SH-SY5Y (cell line): ENCODE data around the gene TBC1D22A.

ENCODE experiments used
- GATA2 ChIP-seq: IDR thresholded peaks from 2 replicates; pipeline ENCODE4 v1.6.1; 2011; ENCODE audit warnings: mild to moderate bottlenecking, low read depth, low read length
- GATA3 ChIP-seq: IDR thresholded peaks from 2 replicates; pipeline ENCODE4 v1.6.1; 2011; ENCODE audit warnings: low read depth, mild to moderate bottlenecking, low read length, moderate library complexity

DNA sequence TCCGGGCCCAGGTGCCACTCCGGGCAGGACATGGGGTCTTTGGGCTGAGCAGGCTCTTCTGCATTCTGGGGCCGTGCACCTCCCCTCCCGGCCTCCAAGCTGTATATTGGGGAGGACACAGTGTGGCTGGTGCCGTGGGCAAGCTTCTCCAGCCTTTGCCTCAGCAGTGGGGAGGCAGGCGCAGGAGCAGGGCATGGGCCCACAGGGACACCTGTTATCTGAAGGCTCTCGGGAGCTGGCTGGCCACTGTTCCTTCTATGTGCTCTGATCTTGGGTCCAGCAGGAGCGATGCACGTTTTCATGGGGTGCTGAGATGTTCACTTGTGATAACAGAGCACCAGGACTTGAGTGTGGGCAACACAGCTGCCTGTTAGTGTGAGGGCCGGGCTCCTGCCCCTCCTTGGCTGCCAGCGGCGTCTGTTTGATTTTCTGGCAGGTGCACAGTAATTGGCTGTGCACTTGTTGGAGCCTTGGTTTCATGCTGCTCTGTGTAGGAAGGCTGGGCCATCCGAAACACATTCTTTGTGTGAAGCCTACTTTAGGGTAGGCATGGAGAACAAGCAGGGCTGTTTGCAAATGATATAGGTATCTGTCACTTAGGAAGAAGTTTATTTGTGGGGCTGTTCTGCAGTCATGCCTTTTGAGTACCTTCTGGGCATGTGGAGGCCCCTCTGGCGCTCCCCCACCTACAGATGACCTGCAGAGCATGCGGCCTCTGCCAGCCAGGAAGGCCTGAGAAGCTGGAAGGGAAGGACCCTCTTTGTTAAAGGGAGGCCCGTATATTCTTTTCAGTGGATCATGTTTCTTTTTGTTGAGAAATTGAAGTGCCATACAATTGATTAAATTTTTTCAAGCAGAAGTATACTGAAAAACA lies 201.5 kb downstream of the TBC1D22A start:
- TF ChIP-seq GATA3 (no peak), GATA2 (peak; percentile 66)
